ENCODE results near the gene IMPDH1. TPM values are rescaled to one million over a fixed set of nuclear protein-coding genes. Genes with fewer than 3 reads are reported as not detected.

Gene IMPDH1
- total and polyA plus RNA-seq, 9 donors, result 10.3 to 66.9 (median 23.4) TPM

DNA sequence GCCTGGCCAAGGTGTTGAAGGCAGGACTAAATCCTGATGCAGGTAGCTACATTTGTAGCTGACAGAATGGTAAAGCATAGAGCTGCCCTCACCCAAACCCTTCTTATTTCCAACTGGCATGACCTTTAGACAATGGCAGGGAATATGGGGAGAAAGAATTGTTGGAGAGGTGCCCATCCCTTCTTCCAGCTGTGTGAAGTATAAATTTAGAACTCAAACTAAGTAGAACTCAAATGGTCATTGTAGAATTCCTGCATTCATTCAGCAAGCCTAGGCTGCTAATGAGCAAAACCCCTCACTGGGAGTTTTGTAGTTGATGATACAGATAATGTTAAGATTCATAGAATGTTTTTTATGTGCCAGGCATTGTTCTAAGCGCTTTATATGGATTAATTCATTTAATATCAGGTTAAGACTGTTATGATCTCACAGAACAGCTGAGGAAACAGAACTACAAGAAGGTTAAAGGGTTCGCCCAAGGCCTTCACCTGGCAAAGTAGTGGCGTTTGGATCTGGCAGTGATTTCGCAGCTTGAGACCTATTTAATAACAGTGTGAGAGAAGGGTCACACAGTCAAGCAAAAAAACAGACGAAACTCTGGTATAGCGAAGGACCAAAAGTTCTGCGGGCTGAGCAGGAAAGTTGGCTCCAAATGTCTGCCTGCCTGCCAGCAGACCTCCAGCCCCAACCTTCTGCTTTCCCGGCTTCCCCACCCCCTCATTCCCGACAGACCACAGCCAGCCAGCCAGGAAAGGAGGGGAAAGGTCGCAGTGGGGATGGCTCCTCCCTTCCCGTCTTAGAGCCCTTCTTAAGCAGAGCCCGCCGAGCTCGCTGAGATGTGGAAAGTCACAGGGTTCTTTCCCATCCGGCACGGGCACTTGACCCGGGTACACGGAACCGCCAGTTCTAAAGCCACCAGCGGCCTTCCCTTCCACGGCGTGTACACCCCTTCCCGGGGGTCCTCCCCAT, 44.3 kb upstream of the IMPDH1 start:
- peak; percentile 91 to 95 (median 94) for DNase-seq
- H3K4me1 ChIP-seq (ENCODE audit: insufficient read depth), result peaks cover 15% of the 10 kb centered on the region
- TF ChIP-seq EP300 (IDR thresholded peaks at IDR 0.05) (peak; percentile 97), POLR2A (IDR thresholded peaks at IDR 0.05) (peak; percentile 55), CTCF (IDR thresholded peaks at IDR 0.05) (no peak)
- peak overlapping the region; percentile 90 to 94 for H3K27ac ChIP-seq
- H3K27me3 ChIP-seq, result no peaks in the 10 kb centered on the region
- no peaks in the 10 kb centered on the region for H3K9me3 ChIP-seq
- no peaks in the 10 kb centered on the region for H3K36me3 ChIP-seq
- intact Hi-C loops (cut with DNase I), result loop anchor here in 1 of 4 donors (10.0 kb wide), 1 partner anchor 49 kb away; the partner anchor contains the start of gene IMPDH1
- H3K4me3 ChIP-seq, result peak overlapping the region; percentile 25
- 6 to 12% (median 8%) methylated on average over 23 of the region's 23 CpGs for WGBS, 3 donors

DNA sequence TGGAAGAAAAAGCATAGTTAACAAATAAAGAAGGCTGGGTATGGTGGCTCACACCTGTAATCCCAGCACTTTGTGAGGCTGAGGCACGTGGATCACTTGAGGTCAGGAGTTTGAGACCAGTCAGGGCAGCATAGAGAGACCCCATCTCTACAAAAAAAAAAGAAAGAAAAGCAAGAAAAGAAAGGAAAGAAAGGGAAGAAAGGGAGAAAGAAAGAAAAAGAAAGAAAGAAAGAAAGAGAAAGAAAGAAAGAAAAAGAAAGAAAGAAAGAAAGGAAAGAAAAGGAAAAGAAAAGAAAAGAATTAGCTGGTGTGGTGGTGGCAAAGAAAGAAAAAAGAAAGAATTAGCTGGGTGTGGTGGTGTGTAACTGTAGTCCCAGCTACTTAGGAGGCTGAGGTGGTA, 42.8 kb upstream of the IMPDH1 start:
- no peak for DNase-seq
- H3K27me3 ChIP-seq, result no peaks in the 10 kb centered on the region
- no peak overlapping the region for H3K4me3 ChIP-seq
- no peaks in the 10 kb centered on the region for H3K36me3 ChIP-seq
- no peaks in the 10 kb centered on the region for H3K9me3 ChIP-seq
- 75 to 88% (median 85%) methylated on average over 1 of the region's 1 CpG for WGBS, 3 donors
- no peak for TF ChIP-seq POLR2A (IDR thresholded peaks at IDR 0.05)
- TF ChIP-seq CTCF (IDR thresholded peaks at IDR 0.05), result no peak
- no peak for TF ChIP-seq EP300 (IDR thresholded peaks at IDR 0.05)
- no peak overlapping the region for H3K27ac ChIP-seq
- peaks cover 13% of the 10 kb centered on the region for H3K4me1 ChIP-seq (ENCODE audit: insufficient read depth)
- intact Hi-C loops (cut with DNase I), result loop anchor here in 1 of 4 donors (10.0 kb wide), 1 partner anchor 48 kb away; the partner anchor contains the start of gene IMPDH1

GRCh38 chr7:128450913-128451312, 41.1 kb upstream of the IMPDH1 start:
- no peak for TF ChIP-seq EP300 (IDR thresholded peaks at IDR 0.05)
- TF ChIP-seq POLR2A (IDR thresholded peaks at IDR 0.05), result no peak
- TF ChIP-seq CTCF (IDR thresholded peaks at IDR 0.05), result no peak
- WGBS, 3 donors, result 94 to 97% (median 95%) methylated on average over 5 of the region's 5 CpGs
- Histone ChIP-seq H3K27me3 (no peaks in the 10 kb centered on the region), H3K4me1 (ENCODE audit: insufficient read depth) (peaks cover 12% of the 10 kb centered on the region), H3K36me3 (no peaks in the 10 kb centered on the region), H3K27ac (no peak overlapping the region), H3K9me3 (no peaks in the 10 kb centered on the region), H3K4me3 (no peak overlapping the region)
- no peak for DNase-seq
- intact Hi-C loops (cut with DNase I), result loop anchor here in 1 of 4 donors (10.0 kb wide), 1 partner anchor 46 kb away; the partner anchor contains the start of gene IMPDH1

DNA sequence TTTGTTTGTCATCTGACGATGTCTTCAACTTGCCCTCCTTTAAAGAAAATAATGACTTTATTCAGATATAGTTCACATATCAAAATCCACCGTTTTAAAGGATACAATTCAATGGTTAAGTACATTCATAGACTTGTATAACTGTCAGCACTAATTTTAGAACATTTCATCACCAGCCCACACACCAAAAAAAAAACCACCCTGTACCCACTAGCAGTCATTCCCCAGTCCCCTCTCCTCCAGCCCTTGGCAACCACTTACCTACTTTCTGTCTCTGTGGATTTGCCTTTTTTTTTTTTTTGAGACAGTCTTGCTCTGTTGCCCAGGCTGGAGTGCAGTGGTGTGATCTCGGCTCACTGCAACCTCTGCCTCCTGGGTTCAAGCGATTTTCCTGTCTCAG, 40.6 kb upstream of the IMPDH1 start:
- peaks cover 12% of the 10 kb centered on the region for H3K4me1 ChIP-seq (ENCODE audit: insufficient read depth)
- H3K9me3 ChIP-seq, result no peaks in the 10 kb centered on the region
- no peak for DNase-seq
- 49 to 62% (median 62%) methylated on average over 4 of the region's 4 CpGs for WGBS, 3 donors
- H3K4me3 ChIP-seq, result no peak overlapping the region
- TF ChIP-seq EP300 (IDR thresholded peaks at IDR 0.05) (no peak), POLR2A (IDR thresholded peaks at IDR 0.05) (no peak), CTCF (IDR thresholded peaks at IDR 0.05) (no peak)
- H3K27me3 ChIP-seq, result no peaks in the 10 kb centered on the region
- H3K27ac ChIP-seq, result no peak overlapping the region
- intact Hi-C loops (cut with DNase I), result loop anchor here in 1 of 4 donors (10.0 kb wide), 1 partner anchor 46 kb away; the partner anchor contains the start of gene IMPDH1
- H3K36me3 ChIP-seq, result no peaks in the 10 kb centered on the region

Measured in ovary (tissue), 9 donors.